CD14-positive monocyte (primary cell): ENCODE data around the gene EXOC2. TPM values are rescaled to one million over a fixed set of nuclear protein-coding genes. Genes with fewer than 3 reads are reported as not detected.

Experiments used
- DNase-seq, 3 donors: peaks; one replicate each; pipeline ENCODE4 v3.0.0-alpha.2; 2011 to 2022
- H2AFZ ChIP-seq: 2 replicates; pipeline ENCODE4 v1.6.0; 2012; ENCODE audit warnings: mild to moderate bottlenecking, low read depth, low read length, inconsistent platforms; ENCODE audit not compliant: insufficient read depth, poor library complexity, severe bottlenecking
- H3K27ac ChIP-seq, 2 donors: 1 replicate in 1 of 2; 2 replicates in 1 of 2; pipeline ENCODE4 v1.5.1; 2012 to 2013; ENCODE audit warnings: low read length in 2 of 2, control low read depth in 1 of 2, inconsistent platforms in 1 of 2, low read depth in 1 of 2, mild to moderate bottlenecking in 1 of 2
- H3K27me3 ChIP-seq, 2 donors: one replicate each; pipeline versions ENCODE4 v1.6.0 to v1.6.1; 2011 to 2013; ENCODE audit warnings: low read length in 2 of 2; ENCODE audit not compliant: control insufficient read depth in 2 of 2, insufficient read depth in 2 of 2
- H3K36me3 ChIP-seq, 2 donors: replicated peaks in 1 of 2; 1 replicate in 1 of 2; 2 replicates in 1 of 2; pipeline versions ENCODE4 v1.5.1 to v1.6.1; 2012 to 2013; ENCODE audit warnings: low read length in 2 of 2, control low read depth in 1 of 2, inconsistent platforms in 1 of 2, mild to moderate bottlenecking in 1 of 2; ENCODE audit not compliant: insufficient read depth in 2 of 2, control insufficient read depth in 1 of 2
- H3K4me1 ChIP-seq, 2 donors: 1 replicate in 1 of 2; 2 replicates in 1 of 2; pipeline versions ENCODE4 v1.5.1 to v1.6.1; 2012 to 2013; ENCODE audit warnings: low read length in 2 of 2, control low read depth in 1 of 2, inconsistent platforms in 1 of 2, mild to moderate bottlenecking in 1 of 2, moderate library complexity in 1 of 2; ENCODE audit not compliant: insufficient read depth in 2 of 2, control insufficient read depth in 1 of 2
- H3K4me2 ChIP-seq: replicated peaks from 2 replicates; pipeline ENCODE3; 2012; ENCODE audit warnings: low read length, moderate library complexity, mild to moderate bottlenecking; ENCODE audit not compliant: poor library complexity, severe bottlenecking; ENCODE audit errors: extremely low read depth
- H3K4me3 ChIP-seq, 3 experiments: fragments of 200-600 bp in 1 of 3; sonication (generic) in 1 of 3; replicated peaks in 1 of 3; 1 replicate in 2 of 3; 2 replicates in 1 of 3; pipeline ENCODE4 v1.5.1; 2011 to 2013; ENCODE audit warnings: low read length in 3 of 3, mild to moderate bottlenecking in 3 of 3, control low read depth in 2 of 3, low read depth in 2 of 3, inconsistent platforms in 1 of 3, moderate library complexity in 1 of 3
- H3K79me2 ChIP-seq: 2 replicates; pipeline ENCODE4 v1.6.0; 2012; ENCODE audit warnings: mild to moderate bottlenecking, control low read depth, inconsistent platforms, low read length, moderate library complexity; ENCODE audit not compliant: insufficient read depth
- H3K9ac ChIP-seq: 2 replicates; pipeline ENCODE4 v1.6.0; 2017; ENCODE audit warnings: low read length, mild to moderate bottlenecking; ENCODE audit not compliant: insufficient read depth, poor library complexity, severe bottlenecking
- H3K9me3 ChIP-seq, 2 donors: replicated peaks in 1 of 2; 1 replicate in 1 of 2; 2 replicates in 1 of 2; pipeline versions ENCODE4 v1.5.1 to v1.6.1; 2012 to 2013; ENCODE audit warnings: low read length in 2 of 2, control low read depth in 1 of 2; ENCODE audit not compliant: control insufficient read depth in 1 of 2, insufficient read depth in 1 of 2
- H4K20me1 ChIP-seq: 2 replicates; pipeline ENCODE4 v1.6.0; 2012; ENCODE audit warnings: mild to moderate bottlenecking, low read length, control low read depth, moderate library complexity; ENCODE audit not compliant: insufficient read depth
- H3K27ac Mint-ChIP-seq, 7 donors: one replicate each; pipeline ENCODE4 v1.8.0; 2020; ENCODE audit warnings: mild to moderate bottlenecking in 7 of 7, mixed read lengths in 7 of 7, moderate library complexity in 6 of 7, inconsistent platforms in 2 of 7
- H3K27me3 Mint-ChIP-seq, 3 donors: one replicate each; pipeline ENCODE4 v1.8.0; 2021 to 2022; ENCODE audit warnings: low read depth in 3 of 3, mild to moderate bottlenecking in 3 of 3, mixed read lengths in 3 of 3, moderate library complexity in 3 of 3, inconsistent platforms in 1 of 3
- H3K36me3 Mint-ChIP-seq, 2 donors: one replicate each; pipeline ENCODE4 v1.8.0; 2020; ENCODE audit warnings: mixed read lengths in 2 of 2, inconsistent platforms in 1 of 2, mild to moderate bottlenecking in 1 of 2
- H3K4me1 Mint-ChIP-seq: one replicate; pipeline ENCODE4 v1.8.0; 2020; ENCODE audit warnings: mild to moderate bottlenecking, mixed read lengths
- H3K4me3 Mint-ChIP-seq, 2 donors: one replicate each; pipeline ENCODE4 v1.8.0; 2020; ENCODE audit warnings: mild to moderate bottlenecking in 2 of 2, mixed read lengths in 2 of 2, moderate library complexity in 1 of 2
- H3K9me3 Mint-ChIP-seq, 7 donors: one replicate each; pipeline ENCODE4 v1.8.0; 2020 to 2022; ENCODE audit warnings: mixed read lengths in 7 of 7, mild to moderate bottlenecking in 6 of 7, moderate library complexity in 6 of 7, inconsistent platforms in 2 of 7
- WGBS: methylation state at CpG from one replicate; pipeline ENCODE4 v1.1.5; 2013; ENCODE audit warnings: missing lambda C conversion rate; ENCODE audit not compliant: insufficient coverage; 5-methylcytosine and 5-hydroxymethylcytosine counted together
- intact Hi-C, 2 donors: fragments of 100-400 bp; cut with micrococcal nuclease; formaldehyde crosslinking; loops; one replicate each; pipeline versions ENCODE4 v1.15.0 to v1.15.1; 2023
- polyA plus RNA-seq, 3 donors: library from polyadenylated mRNA; depleted of rRNA in 1 of 3; unstranded in 2 of 3; stranded (reverse) in 1 of 3; fragments of 300-500 nt in 2 of 3; fragments of >200 nt in 1 of 3; fragmentation: Illumina TruSeq in 2 of 3; gene quantifications; 1 replicate in 2 of 3; 2 replicates in 1 of 3; pipeline ENCODE4 v1.2.3, GENCODE V29; 2012 to 2021
- TF ChIP-seq, protein P1 (sequence below): fragments of 200-600 bp; IDR thresholded peaks from one replicate; pipeline ENCODE4 v1.8.0; 2022; ENCODE audit warnings: antibody characterized with exemption, mild to moderate bottlenecking

EXOC2 gene
- polyA plus RNA-seq, 3 donors, result 7.5 to 15.5 (median 12.0) TPM

DNA sequence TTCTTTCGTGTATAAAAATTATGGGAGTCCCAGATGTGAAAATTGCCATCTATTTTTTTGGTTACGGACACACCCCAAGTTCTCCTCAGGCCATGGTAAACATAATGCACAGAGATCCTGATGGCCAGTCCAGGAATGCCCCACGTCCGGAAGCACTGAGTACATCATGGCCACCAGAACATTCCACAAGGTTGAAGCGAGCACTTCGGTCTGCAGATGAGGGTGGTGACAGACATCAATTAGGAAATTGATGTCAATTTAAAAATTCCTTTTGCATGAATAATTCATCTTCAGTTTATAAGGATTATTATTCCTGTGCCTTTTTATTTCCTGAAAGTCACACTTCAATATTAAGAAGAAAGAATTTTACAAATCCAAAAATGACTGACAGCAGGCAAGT lies 13.2 kb upstream of the EXOC2 start:
- Mint-ChIP-seq H3K36me3 (no peaks in the 10 kb centered on the region), H3K9me3 (no peaks in the 10 kb centered on the region), H3K4me1 (peaks cover 10% of the 10 kb centered on the region), H3K27me3 (peaks cover 7 to 21% (median 17%) of the 10 kb centered on the region in 3 donors), H3K4me3 (no peak overlapping the region), H3K27ac (no peak overlapping the region)
- H3K27ac ChIP-seq, result no peak overlapping the region
- peaks cover 7 to 8% of the 10 kb centered on the region in 2 donors for H3K4me1 ChIP-seq
- no peaks in the 10 kb centered on the region for H3K9me3 ChIP-seq
- H3K36me3 ChIP-seq, result no peaks in the 10 kb centered on the region
- DNase-seq, result no peak
- TF ChIP-seq, protein P1, sequence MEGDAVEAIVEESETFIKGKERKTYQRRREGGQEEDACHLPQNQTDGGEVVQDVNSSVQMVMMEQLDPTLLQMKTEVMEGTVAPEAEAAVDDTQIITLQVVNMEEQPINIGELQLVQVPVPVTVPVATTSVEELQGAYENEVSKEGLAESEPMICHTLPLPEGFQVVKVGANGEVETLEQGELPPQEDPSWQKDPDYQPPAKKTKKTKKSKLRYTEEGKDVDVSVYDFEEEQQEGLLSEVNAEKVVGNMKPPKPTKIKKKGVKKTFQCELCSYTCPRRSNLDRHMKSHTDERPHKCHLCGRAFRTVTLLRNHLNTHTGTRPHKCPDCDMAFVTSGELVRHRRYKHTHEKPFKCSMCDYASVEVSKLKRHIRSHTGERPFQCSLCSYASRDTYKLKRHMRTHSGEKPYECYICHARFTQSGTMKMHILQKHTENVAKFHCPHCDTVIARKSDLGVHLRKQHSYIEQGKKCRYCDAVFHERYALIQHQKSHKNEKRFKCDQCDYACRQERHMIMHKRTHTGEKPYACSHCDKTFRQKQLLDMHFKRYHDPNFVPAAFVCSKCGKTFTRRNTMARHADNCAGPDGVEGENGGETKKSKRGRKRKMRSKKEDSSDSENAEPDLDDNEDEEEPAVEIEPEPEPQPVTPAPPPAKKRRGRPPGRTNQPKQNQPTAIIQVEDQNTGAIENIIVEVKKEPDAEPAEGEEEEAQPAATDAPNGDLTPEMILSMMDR, result no peak
- no peak overlapping the region for H3K9ac ChIP-seq
- WGBS, result 100% methylated on average over 4 of the region's 6 CpGs
- no peak overlapping the region for H3K4me2 ChIP-seq
- H3K79me2 ChIP-seq, result no peaks in the 10 kb centered on the region
- no peak overlapping the region for H2AFZ ChIP-seq
- H3K27me3 ChIP-seq, result peaks cover 4 to 14% of the 10 kb centered on the region in 2 donors
- H3K4me3 ChIP-seq, result no peak overlapping the region
- intact Hi-C loops, result no loop called here
- H4K20me1 ChIP-seq, result no peaks in the 10 kb centered on the region

DNA sequence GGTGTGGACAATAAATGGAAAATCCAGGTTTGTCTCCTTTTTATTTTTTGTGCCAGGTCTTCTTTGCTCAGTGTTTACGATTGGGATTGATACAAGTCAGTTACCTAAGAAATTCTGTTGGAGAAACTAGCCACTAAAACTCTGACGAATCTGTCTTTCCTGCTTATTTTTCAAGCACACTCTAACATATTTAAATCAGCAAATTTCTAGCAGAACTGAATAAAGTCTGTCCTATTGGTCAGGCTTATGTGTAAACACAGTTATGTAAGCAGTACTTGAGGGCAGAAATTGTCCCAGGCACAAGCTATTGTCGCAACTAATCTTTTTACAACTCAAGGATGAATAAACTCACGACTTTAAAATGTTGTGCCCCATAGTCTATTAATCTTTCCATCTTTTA lies 12.1 kb upstream of the EXOC2 start:
- H3K4me3 ChIP-seq, result no peak overlapping the region
- Mint-ChIP-seq H3K27me3 (peaks cover 7 to 21% (median 21%) of the 10 kb centered on the region in 3 donors), H3K4me3 (no peak overlapping the region), H3K9me3 (no peaks in the 10 kb centered on the region), H3K27ac (no peak overlapping the region), H3K36me3 (no peaks in the 10 kb centered on the region), H3K4me1 (peaks cover 2% of the 10 kb centered on the region)
- peaks cover 4 to 18% of the 10 kb centered on the region in 2 donors for H3K27me3 ChIP-seq
- H3K79me2 ChIP-seq, result no peaks in the 10 kb centered on the region
- no peak for DNase-seq
- H3K9me3 ChIP-seq, result no peaks in the 10 kb centered on the region
- no peak overlapping the region for H3K9ac ChIP-seq
- intact Hi-C loops, result no loop called here
- no peak overlapping the region for H2AFZ ChIP-seq
- H3K4me1 ChIP-seq, result peaks cover 0 to 1% of the 10 kb centered on the region in 2 donors
- WGBS, result no CpG with 5 or more reads among the region's 4 CpGs
- no peak overlapping the region for H3K4me2 ChIP-seq
- no peaks in the 10 kb centered on the region for H4K20me1 ChIP-seq
- no peak overlapping the region for H3K27ac ChIP-seq
- no peaks in the 10 kb centered on the region for H3K36me3 ChIP-seq
- TF ChIP-seq, protein P1, result no peak
